Right lobe of liver (tissue), 6 donors: Measurements from ENCODE around the gene ACAP2. TPM values are rescaled to one million over a fixed set of nuclear protein-coding genes. Genes with fewer than 3 reads are reported as not detected.
"Not testable (repeated sequence)": the region's sequence is repeated elsewhere in the genome, so short reads cannot be mapped to it uniquely, and the experiment has no call there.

Source experiments
- ATAC-seq, 4 donors: fragments of 200-7000 bp; cut with Tn5 transposase; one replicate each; pipeline ENCODE4 v1.9.1; 2020; ENCODE audit warnings: mild to moderate bottlenecking in 4 of 4, moderate library complexity in 4 of 4
- DNase-seq, 3 donors: peaks; one replicate each; pipeline ENCODE4 v3.0.0-alpha.2; 2020
- H3K27ac ChIP-seq, 3 donors: fragments of 200-600 bp; one replicate each; pipeline ENCODE4 v1.8.0; 2022
- H3K27me3 ChIP-seq, 2 donors: fragments of 200-600 bp; one replicate each; pipeline ENCODE4 v1.8.0; 2022
- H3K36me3 ChIP-seq, 4 donors: fragments of 200-600 bp; sonication (generic) in 1 of 4; one replicate each; pipeline versions ENCODE4 v1.5.1 to v1.8.0; 2017 to 2022; ENCODE audit warnings: control low read depth in 1 of 4
- H3K4me1 ChIP-seq, 4 donors: fragments of 200-600 bp; sonication (generic) in 1 of 4; one replicate each; pipeline versions ENCODE4 v1.5.1 to v1.8.0; 2017 to 2022; ENCODE audit warnings: control low read depth in 1 of 4
- H3K4me3 ChIP-seq, 3 donors: fragments of 200-600 bp; one replicate each; pipeline ENCODE4 v1.8.0; 2022
- H3K9me3 ChIP-seq, 4 donors: fragments of 200-600 bp; sonication (generic) in 1 of 4; one replicate each; pipeline versions ENCODE4 v1.5.1 to v1.8.0; 2017 to 2022; ENCODE audit warnings: control low read depth in 1 of 4
- CTCF ChIP-seq, 4 donors: fragments of 200-600 bp in 3 of 4; fragments of 450-650 bp in 1 of 4; IDR thresholded peaks; one replicate each; pipeline versions ENCODE4 v1.5.1 to v1.8.0; 2016 to 2022; ENCODE audit warnings: antibody characterized with exemption in 4 of 4, mild to moderate bottlenecking in 2 of 4
- POLR2A ChIP-seq: fragments of 450-650 bp; IDR thresholded peaks from one replicate; pipeline ENCODE4 v1.6.1; 2017; ENCODE audit warnings: antibody characterized with exemption, mild to moderate bottlenecking
- WGBS: methylation state at CpG from one replicate; pipeline ENCODE4 v1.1.6; 2018; ENCODE audit warnings: low coverage, low lambda C conversion rate; ENCODE audit not compliant: insufficient coverage; ENCODE audit errors: missing lambda C conversion rate; 5-methylcytosine and 5-hydroxymethylcytosine counted together
- intact Hi-C, 2 donors: fragments of 100-400 bp; cut with DNase I; formaldehyde crosslinking; loops; one replicate each; pipeline versions ENCODE4 v1.11.2 to v1.14.1; 2022
- total RNA-seq, 6 experiments: library from RNA; depleted of rRNA in 2 of 6; stranded (reverse); fragments of >200 nt in 2 of 6; fragmentation: NEBNext Ultra II Directional in 3 of 6; extraction: Animal tissue kit (Norgen Biotek cat#: 25700) in 3 of 6; gene quantifications; one replicate each; pipeline versions ENCODE4 v1.1.0 to v1.2.4, GENCODE V29; 2016 to 2023
- donor health status: DM: no; HTN: yes; CAD: no.
- donor health status: DM: no; HTN: no; CAD: no.
- donor health status: DM: no; HTN: no; CAD: no.
- donor health status: DM: no; HTN: yes; CAD: no.
- donor health status: DM: no; HTN: yes; CAD: no.

Gene ACAP2
- total RNA-seq, 6 experiments from 2014 or later: 15.1 to 21.7 (median 18.5) TPM

- Histone ChIP-seq H3K4me1 (no peaks in the 10 kb centered on the region), H3K9me3 (no peaks in the 10 kb centered on the region), H3K27me3 (no peaks in the 10 kb centered on the region), H3K27ac (peak overlapping the region; percentile 26 to 51 (median 43)), H3K36me3 (no peaks in the 10 kb centered on the region), H3K4me3 (no peak overlapping the region)
- 84% methylated on average over 12 of the region's 12 CpGs for WGBS
- ATAC-seq (no peak), DNase-seq (no peak)
- intact Hi-C loops: no loop called here
- TF ChIP-seq CTCF (IDR thresholded peaks at IDR 0.05) (no peak), POLR2A (no peak)
These were observed 204.7 kb downstream of the ACAP2 start for GRCh38 chr3:195238081-195238571.

- H3K9me3 ChIP-seq: no peaks in the 10 kb centered on the region
- TF ChIP-seq POLR2A (no peak), CTCF (IDR thresholded peaks at IDR 0.05) (no peak)
- ATAC-seq (no peak), DNase-seq (no peak)
- no peaks in the 10 kb centered on the region for H3K36me3 ChIP-seq
- no peaks in the 10 kb centered on the region for H3K27me3 ChIP-seq
- 85% methylated on average over 5 of the region's 10 CpGs for WGBS
- intact Hi-C loops: no loop called here
- H3K27ac ChIP-seq: no peak overlapping the region
- no peaks in the 10 kb centered on the region for H3K4me1 ChIP-seq
- H3K4me3 ChIP-seq: no peak overlapping the region
These were observed 205.8 kb downstream of the ACAP2 start for GRCh38 chr3:195236801-195237570.

- ATAC-seq (no peak), DNase-seq (no peak)
These were observed 206.6 kb downstream of the ACAP2 start for GRCh38 chr3:195236076-195236798.

GRCh38 chr3:195230244-195230643 is 212.6 kb downstream of the ACAP2 start:
- H3K4me1 ChIP-seq: no peaks in the 10 kb centered on the region
- ATAC-seq: no peak
- no peaks in the 10 kb centered on the region for H3K36me3 ChIP-seq
- no peak for TF ChIP-seq CTCF (IDR thresholded peaks at IDR 0.05)
- no peak for TF ChIP-seq POLR2A
- 100% methylated on average over 1 of the region's 1 CpG for WGBS
- no peak overlapping the region for H3K27ac ChIP-seq
- no peaks in the 10 kb centered on the region for H3K27me3 ChIP-seq
- no peaks in the 10 kb centered on the region for H3K9me3 ChIP-seq
- intact Hi-C loops: no loop called here
- DNase-seq: no peak
- no peak overlapping the region for H3K4me3 ChIP-seq

More at GRCh38 chr3:195236076-195236798, 206.6 kb downstream of the ACAP2 start:
- H3K36me3 ChIP-seq: no peaks in the 10 kb centered on the region
- no peak overlapping the region for H3K27ac ChIP-seq
- no peak overlapping the region for H3K4me3 ChIP-seq
- whole genome bisulfite sequencing: 100% methylated on average over 1 of the region's 5 CpGs
- no peaks in the 10 kb centered on the region for H3K27me3 ChIP-seq
- no peak for TF ChIP-seq POLR2A
- TF ChIP-seq CTCF (IDR thresholded peaks at IDR 0.05): no peak
- no peaks in the 10 kb centered on the region for H3K4me1 ChIP-seq
- intact Hi-C loops: no loop called here
- no peaks in the 10 kb centered on the region for H3K9me3 ChIP-seq

- WGBS: 94% methylated on average over 5 of the region's 5 CpGs
- H3K4me3 ChIP-seq, DNase-seq, H3K9me3 ChIP-seq, intact Hi-C loops, H3K36me3 ChIP-seq, ATAC-seq, H3K27me3 ChIP-seq, H3K27ac ChIP-seq, H3K4me1 ChIP-seq: not testable (repeated sequence)
These were observed 213.9 kb downstream of the ACAP2 start for GRCh38 chr3:195228886-195229285.
